Testis (tissue), 2 donors: ENCODE results near the gene NAGLU.

Experiments used
- CTCF ChIP-seq, 3 experiments: fragments of 450-650 bp in 2 of 3; fragments of 200-600 bp in 1 of 3; sonication (generic) in 1 of 3; IDR thresholded peaks; one replicate each; pipeline ENCODE4 v1.5.1; 2016 to 2019; ENCODE audit warnings: antibody characterized with exemption in 3 of 3, mild to moderate bottlenecking in 2 of 3, moderate library complexity in 1 of 3
- POLR2A ChIP-seq: fragments of 450-650 bp; IDR thresholded peaks from one replicate; pipeline ENCODE4 v1.6.1; 2017; ENCODE audit warnings: antibody characterized with exemption, mild to moderate bottlenecking, moderate library complexity

GRCh38 chr17:42537826-42538451 is 1.9 kb downstream of the NAGLU start:
- TF ChIP-seq CTCF (IDR thresholded peaks at IDR 0.05) (no peak), POLR2A (no peak)
